AG04450 (cell line): ENCODE data around the gene PIAS1. TPM values are rescaled to one million over a fixed set of nuclear protein-coding genes. Genes with fewer than 3 reads are reported as not detected.

Experiments used
- CTCF ChIA-PET: fragments of 300-600, 350-600 bp; formaldehyde crosslinking; extraction: SDS; loops from one replicate; lab custom pipeline; 2022; ENCODE audit warnings: antibody characterized with exemption, inconsistent platforms; lab: Charles Lee
- POLR2A ChIA-PET: fragments of 350-600 bp; formaldehyde crosslinking; extraction: SDS; loops from one replicate; lab custom pipeline; 2021; ENCODE audit warnings: antibody characterized with exemption, inconsistent platforms; lab: Yijun Ruan, JAX
- DNase-seq: peaks from one replicate; pipeline ENCODE4 v3.0.0-alpha.2; 2011; ENCODE audit warnings: low read depth, low spot score
- H3K27ac ChIP-seq: one replicate; pipeline ENCODE4 v1.5.1; 2012; ENCODE audit warnings: low read depth, low read length, control low read depth
- H3K27me3 ChIP-seq: one replicate; pipeline ENCODE4 v1.6.0; 2012; ENCODE audit warnings: low read length; ENCODE audit not compliant: control insufficient read depth, insufficient read depth
- H3K4me3 ChIP-seq: 2 replicates; pipeline ENCODE4 v1.5.1; 2011; ENCODE audit warnings: mild to moderate bottlenecking, low read depth, low read length, control low read depth
- H3K9me3 ChIP-seq: 2 replicates; pipeline ENCODE4 v1.5.1; 2012; ENCODE audit warnings: low read length; ENCODE audit not compliant: control insufficient read depth, insufficient read depth
- polyA plus RNA-seq: library from polyadenylated mRNA; depleted of rRNA; stranded (reverse); fragments of >200 nt; gene quantifications from 2 replicates; pipeline ENCODE4 v1.2.3, GENCODE V29; 2011; rRNA removed
- TF ChIP-seq, protein P1 (sequence below): IDR thresholded peaks from 2 replicates; pipeline ENCODE4 v1.5.1; 2011; ENCODE audit warnings: low read depth, low read length, control low read depth, inconsistent platforms

PIAS1 gene
- polyA plus RNA-seq, 1 experiment = 38.9 TPM

DNA sequence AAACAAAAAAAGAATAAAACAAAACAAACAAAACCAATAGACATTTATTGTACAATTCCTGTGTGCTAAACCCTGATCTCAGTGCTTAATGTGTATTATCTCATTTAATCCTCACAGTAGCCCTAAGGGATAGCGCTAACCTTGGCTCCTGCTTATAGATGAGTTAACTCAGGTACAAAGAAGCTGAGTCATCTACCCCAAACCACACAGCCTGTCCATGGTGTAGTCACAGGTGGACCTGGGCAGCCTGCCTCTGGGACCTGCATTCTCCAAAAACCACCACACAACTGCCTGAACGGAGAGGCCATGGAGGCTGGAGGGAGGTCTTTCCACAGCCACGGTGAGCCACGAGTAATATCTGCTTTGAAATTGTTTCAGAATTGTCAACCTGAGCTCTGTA, 180.9 kb downstream of the PIAS1 start:
- TF ChIP-seq, protein P1, sequence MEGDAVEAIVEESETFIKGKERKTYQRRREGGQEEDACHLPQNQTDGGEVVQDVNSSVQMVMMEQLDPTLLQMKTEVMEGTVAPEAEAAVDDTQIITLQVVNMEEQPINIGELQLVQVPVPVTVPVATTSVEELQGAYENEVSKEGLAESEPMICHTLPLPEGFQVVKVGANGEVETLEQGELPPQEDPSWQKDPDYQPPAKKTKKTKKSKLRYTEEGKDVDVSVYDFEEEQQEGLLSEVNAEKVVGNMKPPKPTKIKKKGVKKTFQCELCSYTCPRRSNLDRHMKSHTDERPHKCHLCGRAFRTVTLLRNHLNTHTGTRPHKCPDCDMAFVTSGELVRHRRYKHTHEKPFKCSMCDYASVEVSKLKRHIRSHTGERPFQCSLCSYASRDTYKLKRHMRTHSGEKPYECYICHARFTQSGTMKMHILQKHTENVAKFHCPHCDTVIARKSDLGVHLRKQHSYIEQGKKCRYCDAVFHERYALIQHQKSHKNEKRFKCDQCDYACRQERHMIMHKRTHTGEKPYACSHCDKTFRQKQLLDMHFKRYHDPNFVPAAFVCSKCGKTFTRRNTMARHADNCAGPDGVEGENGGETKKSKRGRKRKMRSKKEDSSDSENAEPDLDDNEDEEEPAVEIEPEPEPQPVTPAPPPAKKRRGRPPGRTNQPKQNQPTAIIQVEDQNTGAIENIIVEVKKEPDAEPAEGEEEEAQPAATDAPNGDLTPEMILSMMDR = no peak
- H3K27ac ChIP-seq = no peak overlapping the region
- no peak for DNase-seq
- no peaks in the 10 kb centered on the region for H3K9me3 ChIP-seq
- POLR2A ChIA-PET = no interaction called here
- CTCF ChIA-PET = interaction anchor here (1.1 to 1.5 kb wide), 2 partner anchors 17 to 18 kb away, joined by 3 to 4 read pairs; no protein-coding TSS in a partner anchor
- no peak overlapping the region for H3K4me3 ChIP-seq
- H3K27me3 ChIP-seq = no peaks in the 10 kb centered on the region

DNA sequence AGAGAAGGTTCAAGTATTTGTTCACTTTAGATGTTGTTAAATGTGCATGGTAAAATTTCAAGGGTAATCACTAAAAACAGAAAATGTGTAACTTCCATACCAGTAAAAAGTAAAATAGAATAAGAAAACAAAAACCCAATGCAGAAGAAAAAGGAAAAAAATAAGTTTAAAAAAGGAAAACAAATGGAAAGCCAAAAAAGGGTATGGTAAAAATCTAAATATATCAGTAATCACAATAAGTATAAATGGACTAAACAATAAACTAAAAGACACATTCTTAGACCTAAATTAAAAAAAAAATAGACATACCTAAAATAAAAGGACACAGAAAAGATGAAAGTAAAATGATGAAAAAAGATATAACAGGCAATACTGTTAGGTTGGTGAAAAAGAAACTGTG, 184.9 kb downstream of the PIAS1 start:
- no peak overlapping the region for H3K27ac ChIP-seq
- H3K4me3 ChIP-seq = no peak overlapping the region
- TF ChIP-seq, protein P1 = no peak
- no peaks in the 10 kb centered on the region for H3K27me3 ChIP-seq
- POLR2A ChIA-PET = no interaction called here
- DNase-seq = no peak
- CTCF ChIA-PET = no interaction called here
- no peaks in the 10 kb centered on the region for H3K9me3 ChIP-seq

DNA sequence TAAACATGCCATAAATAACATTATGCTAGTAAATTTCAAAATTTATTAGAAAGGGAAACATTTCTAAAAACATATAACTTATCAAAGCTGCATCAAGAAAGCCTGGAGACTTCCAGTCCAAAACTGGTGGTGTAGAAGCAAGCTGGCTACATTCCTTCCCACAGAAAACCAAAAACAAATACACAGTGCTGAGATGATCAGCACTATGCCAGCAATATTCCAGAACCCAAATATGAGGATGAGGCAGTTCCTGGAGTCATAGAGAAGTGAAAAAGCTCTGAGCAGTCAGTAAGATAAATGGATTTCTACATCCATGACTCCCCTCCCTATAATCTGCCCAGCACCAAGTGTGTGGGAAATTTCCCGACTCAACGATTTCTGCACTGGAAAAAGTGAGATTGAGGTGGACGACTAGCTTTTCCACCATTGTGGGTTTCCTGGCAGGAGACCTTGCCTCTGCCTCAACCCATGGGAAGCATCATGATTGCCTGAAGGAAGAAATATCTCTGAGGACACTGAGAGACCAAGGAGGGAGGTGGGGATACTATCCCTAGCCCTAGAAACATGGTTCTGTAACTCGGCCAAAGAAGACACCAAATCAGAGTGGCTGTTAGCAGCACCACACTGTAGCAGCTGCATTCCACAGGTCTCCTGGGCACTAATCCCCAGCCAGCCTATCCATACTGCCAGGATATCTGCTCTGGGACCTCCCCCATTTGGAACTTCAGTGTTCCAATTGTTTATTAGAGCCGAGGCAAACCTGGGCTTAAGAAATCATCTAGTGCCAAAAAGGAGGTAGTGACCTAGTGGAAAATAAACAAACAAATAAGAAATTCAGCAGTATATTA, 187.2 kb downstream of the PIAS1 start:
- Histone ChIP-seq H3K4me3 (no peak overlapping the region), H3K27ac (no peak overlapping the region), H3K27me3 (no peaks in the 10 kb centered on the region), H3K9me3 (peaks cover 3% of the 10 kb centered on the region; the same call in 1 of the 2 replicates)
- DNase-seq = no peak
- TF ChIP-seq, protein P1 = no peak
- ChIA-PET CTCF (interaction anchor here (0.6 to 5.3 kb wide), 2 partner anchors 12 to 311 kb away, joined by 3 to 29 read pairs; no protein-coding TSS in a partner anchor), POLR2A (no interaction called here)

Other genes starting within 250 kb of the PIAS1 start
- gene SKOR1, start 228.8 kb upstream of the PIAS1 start, polyA plus RNA-seq = 0.02 TPM in 2 replicates
- not detected in 2 replicates for gene RNU6-1, start 214.3 kb upstream of the PIAS1 start, polyA plus RNA-seq
- gene CALML4, start 151.0 kb downstream of the PIAS1 start, polyA plus RNA-seq = 0.77 and 1.6 TPM in 2 replicates
- gene CLN6, start 175.4 kb downstream of the PIAS1 start, polyA plus RNA-seq = 13.0 and 16.0 TPM in 2 replicates
- 46.5 and 55.1 TPM in 2 replicates for gene FEM1B, start 223.4 kb downstream of the PIAS1 start, polyA plus RNA-seq